AG04449 (cell line): Measurements from ENCODE around the gene EDAR.
A peak's percentile ranks its signal among the peaks of the same experiment; 100 is the strongest.

Experiments used
- CTCF ChIA-PET: fragments of 350-600 bp; formaldehyde crosslinking; extraction: SDS; loops from one replicate; lab custom pipeline; 2021; ENCODE audit warnings: antibody characterized with exemption; lab: Yijun Ruan, JAX
- POLR2A ChIA-PET: fragments of 400-600, 350-600 bp; formaldehyde crosslinking; extraction: SDS; loops from one replicate; lab custom pipeline; 2020; ENCODE audit warnings: antibody characterized with exemption, inconsistent platforms; lab: Yijun Ruan, JAX
- DNase-seq: peaks from one replicate; pipeline ENCODE4 v3.0.0-alpha.2; 2010; ENCODE audit warnings: low read depth, low spot score
- H3K4me3 ChIP-seq: 2 replicates; pipeline ENCODE4 v1.5.1; 2011; ENCODE audit warnings: low read depth, mild to moderate bottlenecking, control low read depth, low read length
- TF ChIP-seq, protein P1 (sequence below): IDR thresholded peaks from one replicate; pipeline ENCODE4 v1.5.1; 2011; ENCODE audit warnings: mild to moderate bottlenecking, moderate library complexity, low read length, control low read depth, inconsistent platforms; ENCODE audit not compliant: insufficient read depth; ENCODE audit errors: missing control alignments

EDAR gene

DNA sequence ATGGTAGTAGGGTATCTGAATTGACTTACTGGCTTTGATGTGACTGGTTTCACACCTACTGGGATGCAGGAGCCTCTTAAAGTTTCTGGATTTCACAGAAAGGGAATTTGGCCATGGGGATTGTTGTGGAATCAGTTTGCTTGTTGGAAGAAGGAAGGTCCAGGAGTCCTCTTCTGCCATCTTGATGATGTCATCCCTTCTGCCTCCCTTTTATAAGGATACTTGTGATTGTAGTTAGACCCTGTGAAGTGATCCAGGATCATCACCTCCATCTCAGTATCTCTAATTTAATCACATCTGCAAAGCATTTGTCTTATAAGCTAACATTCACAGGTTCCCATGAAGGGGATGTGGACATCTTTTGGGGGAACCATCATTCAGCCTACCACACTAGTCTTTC lies 123.0 kb downstream of the EDAR start:
- ChIA-PET POLR2A (no interaction called here), CTCF (interaction anchor here (1.3 kb wide), 1 partner anchor 12 kb away, joined by 4 read pairs; no protein-coding TSS in a partner anchor)
- TF ChIP-seq, protein P1, sequence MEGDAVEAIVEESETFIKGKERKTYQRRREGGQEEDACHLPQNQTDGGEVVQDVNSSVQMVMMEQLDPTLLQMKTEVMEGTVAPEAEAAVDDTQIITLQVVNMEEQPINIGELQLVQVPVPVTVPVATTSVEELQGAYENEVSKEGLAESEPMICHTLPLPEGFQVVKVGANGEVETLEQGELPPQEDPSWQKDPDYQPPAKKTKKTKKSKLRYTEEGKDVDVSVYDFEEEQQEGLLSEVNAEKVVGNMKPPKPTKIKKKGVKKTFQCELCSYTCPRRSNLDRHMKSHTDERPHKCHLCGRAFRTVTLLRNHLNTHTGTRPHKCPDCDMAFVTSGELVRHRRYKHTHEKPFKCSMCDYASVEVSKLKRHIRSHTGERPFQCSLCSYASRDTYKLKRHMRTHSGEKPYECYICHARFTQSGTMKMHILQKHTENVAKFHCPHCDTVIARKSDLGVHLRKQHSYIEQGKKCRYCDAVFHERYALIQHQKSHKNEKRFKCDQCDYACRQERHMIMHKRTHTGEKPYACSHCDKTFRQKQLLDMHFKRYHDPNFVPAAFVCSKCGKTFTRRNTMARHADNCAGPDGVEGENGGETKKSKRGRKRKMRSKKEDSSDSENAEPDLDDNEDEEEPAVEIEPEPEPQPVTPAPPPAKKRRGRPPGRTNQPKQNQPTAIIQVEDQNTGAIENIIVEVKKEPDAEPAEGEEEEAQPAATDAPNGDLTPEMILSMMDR = no peak
- DNase-seq = no peak
- H3K4me3 ChIP-seq = no peak overlapping the region

DNA sequence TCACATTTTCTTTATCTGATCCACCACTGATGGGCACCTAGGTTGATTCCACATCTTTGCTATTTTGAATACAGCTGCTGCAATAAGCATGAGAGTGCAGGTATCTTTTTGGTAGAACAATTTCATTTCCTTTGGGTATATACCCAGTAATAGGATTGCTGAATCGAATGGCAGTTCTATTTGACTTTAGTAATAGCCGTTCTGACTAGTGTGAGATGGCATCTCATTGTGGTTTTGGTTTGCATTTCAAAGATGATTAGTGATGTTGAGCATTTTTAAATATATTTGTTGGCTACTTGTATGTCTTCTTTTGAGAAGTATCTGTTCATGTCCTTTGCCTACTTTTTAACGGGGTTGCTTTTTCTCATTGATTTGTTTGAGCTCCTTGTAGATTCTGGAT lies 130.1 kb downstream of the EDAR start:
- CTCF ChIA-PET = no interaction called here
- no peak for DNase-seq
- no peak overlapping the region for H3K4me3 ChIP-seq
- TF ChIP-seq, protein P1 = no peak
- POLR2A ChIA-PET = no interaction called here

DNA sequence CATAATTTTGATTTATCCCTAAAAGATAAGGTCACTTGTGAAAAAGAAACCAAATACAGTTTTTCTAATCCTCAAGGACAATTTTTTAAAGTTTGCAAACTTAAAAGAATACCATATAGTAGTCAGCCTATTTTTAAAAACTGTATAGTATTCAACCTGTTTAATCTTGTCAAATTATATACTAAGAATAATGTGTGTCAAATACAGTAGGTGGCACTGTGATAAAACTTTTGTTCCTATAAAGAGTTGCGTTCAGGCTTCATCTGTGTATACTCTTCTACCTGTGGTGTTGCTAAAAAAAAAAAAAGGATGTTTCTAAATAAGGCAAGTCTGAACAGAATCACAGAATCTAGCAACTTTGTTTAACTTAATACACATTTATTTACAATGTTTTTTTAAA lies 133.8 kb downstream of the EDAR start:
- H3K4me3 ChIP-seq = no peak overlapping the region
- ChIA-PET POLR2A (no interaction called here), CTCF (interaction anchor here (0.9 kb wide), 1 partner anchor 654 kb away, joined by 4 read pairs; no protein-coding TSS in a partner anchor)
- no peak for DNase-seq
- TF ChIP-seq, protein P1 = no peak

DNA sequence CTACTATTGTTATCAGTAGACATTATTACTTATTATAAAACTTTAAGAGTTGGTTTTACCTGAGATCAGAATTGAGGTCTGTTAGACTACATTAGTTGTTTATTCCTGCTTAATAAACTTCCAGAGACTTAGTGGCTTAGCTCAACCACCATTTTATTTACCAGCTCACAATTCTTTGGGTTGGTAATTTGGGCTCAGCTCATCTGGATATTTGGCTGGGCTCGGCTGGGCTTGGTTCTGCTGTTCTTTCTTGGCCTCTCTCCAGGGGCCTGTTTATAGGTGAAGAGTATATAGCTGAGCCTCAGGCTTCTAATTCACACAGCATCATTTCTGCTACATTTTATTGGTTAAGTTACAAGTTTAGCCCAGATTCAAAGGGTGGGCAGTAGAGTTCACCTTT lies 134.5 kb downstream of the EDAR start:
- POLR2A ChIA-PET = no interaction called here

DNA sequence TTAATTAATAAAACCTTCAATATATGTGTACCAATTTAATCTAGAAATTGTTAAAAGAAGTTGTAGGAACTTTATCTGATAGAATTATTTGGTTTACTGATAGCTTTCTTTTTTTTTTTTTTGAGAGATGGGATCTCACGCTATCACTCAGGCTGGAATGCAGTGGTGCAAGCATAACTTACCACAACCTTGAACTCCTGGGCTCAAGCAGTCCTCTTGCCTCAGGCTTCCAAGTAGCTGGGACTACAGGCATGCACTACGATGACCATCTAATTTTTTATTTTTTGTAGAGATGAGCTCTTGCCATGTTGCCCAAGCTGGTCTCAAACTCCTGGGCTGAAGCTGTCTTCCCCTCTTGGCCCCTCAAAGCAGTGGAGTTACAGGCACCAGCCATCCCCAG lies 135.6 kb downstream of the EDAR start:
- H3K4me3 ChIP-seq = no peak overlapping the region
- ChIA-PET CTCF (interaction anchor here (1.0 kb wide), 1 partner anchor 693 kb away, joined by 3 read pairs; no protein-coding TSS in a partner anchor), POLR2A (no interaction called here)
- DNase-seq = peak; percentile 9
- TF ChIP-seq, protein P1 = no peak

More for the DNA sequence above, 134.5 kb downstream of the EDAR start:
- H3K4me3 ChIP-seq = no peak overlapping the region
- CTCF ChIA-PET = interaction anchor here (0.8 to 1.0 kb wide), 3 partner anchors 11 to 692 kb away, joined by 3 to 4 read pairs (median 3); no protein-coding TSS in a partner anchor
- no peak for DNase-seq
- TF ChIP-seq, protein P1 = no peak

DNA sequence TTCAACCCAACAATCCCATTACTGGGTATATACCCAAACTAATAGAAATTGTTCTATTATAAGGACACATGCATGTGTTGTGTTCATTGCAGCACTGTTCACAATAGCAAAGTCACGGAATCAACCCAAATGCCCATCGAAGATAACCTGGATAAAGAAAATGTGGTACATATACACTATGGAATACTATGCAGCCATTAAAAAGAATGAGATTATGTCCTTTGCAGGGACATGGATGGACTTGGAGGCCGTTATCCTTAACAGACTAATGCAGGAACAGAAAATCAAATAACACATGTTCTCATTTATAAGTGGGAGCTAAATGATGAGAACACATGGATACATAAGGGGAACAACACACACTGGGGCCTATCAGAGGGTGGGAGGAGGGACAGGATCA lies 136.6 kb downstream of the EDAR start:
- POLR2A ChIA-PET = no interaction called here
- no peak overlapping the region for H3K4me3 ChIP-seq
- no peak for DNase-seq
- CTCF ChIA-PET = no interaction called here
- TF ChIP-seq, protein P1 = no peak
